LNCaP clone FGC (cell line): ENCODE data around the gene KIF3C.
"Not testable (repeated sequence)": the region's sequence is repeated elsewhere in the genome, so short reads cannot be mapped to it uniquely, and the experiment has no call there.

Experiments
- DNase-seq: peaks from one replicate; pipeline ENCODE4 v3.0.0-alpha.2; 2011; ENCODE audit warnings: low read depth
- H3K4me3 ChIP-seq: 2 replicates; pipeline ENCODE4 v1.5.1; 2011; ENCODE audit warnings: mild to moderate bottlenecking, low read depth, low read length, control low read depth
- TF ChIP-seq, protein P1 (sequence below): IDR thresholded peaks from 2 replicates; pipeline ENCODE4 v1.5.1; 2012; ENCODE audit warnings: mild to moderate bottlenecking; ENCODE audit not compliant: control insufficient read depth, insufficient read depth; ENCODE audit errors: extremely low read depth

The KIF3C gene

DNA sequence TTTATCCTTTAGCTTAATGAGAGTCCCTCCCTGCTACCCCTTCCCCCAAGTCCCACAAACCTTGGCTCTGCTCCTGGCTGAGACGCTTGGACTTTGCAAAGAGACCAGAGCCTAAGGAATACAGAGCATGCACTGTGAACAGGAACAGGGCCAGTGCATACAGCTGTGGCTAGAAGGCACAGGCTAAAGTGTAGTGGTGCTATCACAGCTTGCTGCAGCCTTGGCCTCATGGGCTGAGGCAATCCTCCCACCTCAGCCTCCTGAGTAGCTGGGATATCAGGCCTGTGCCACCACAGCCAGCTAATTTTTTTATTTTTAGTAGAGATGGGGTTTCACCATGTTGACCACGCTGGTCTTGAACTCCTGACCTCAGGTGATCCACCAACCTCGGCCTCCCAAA lies 64.5 kb downstream of the KIF3C start:
- TF ChIP-seq, protein P1, sequence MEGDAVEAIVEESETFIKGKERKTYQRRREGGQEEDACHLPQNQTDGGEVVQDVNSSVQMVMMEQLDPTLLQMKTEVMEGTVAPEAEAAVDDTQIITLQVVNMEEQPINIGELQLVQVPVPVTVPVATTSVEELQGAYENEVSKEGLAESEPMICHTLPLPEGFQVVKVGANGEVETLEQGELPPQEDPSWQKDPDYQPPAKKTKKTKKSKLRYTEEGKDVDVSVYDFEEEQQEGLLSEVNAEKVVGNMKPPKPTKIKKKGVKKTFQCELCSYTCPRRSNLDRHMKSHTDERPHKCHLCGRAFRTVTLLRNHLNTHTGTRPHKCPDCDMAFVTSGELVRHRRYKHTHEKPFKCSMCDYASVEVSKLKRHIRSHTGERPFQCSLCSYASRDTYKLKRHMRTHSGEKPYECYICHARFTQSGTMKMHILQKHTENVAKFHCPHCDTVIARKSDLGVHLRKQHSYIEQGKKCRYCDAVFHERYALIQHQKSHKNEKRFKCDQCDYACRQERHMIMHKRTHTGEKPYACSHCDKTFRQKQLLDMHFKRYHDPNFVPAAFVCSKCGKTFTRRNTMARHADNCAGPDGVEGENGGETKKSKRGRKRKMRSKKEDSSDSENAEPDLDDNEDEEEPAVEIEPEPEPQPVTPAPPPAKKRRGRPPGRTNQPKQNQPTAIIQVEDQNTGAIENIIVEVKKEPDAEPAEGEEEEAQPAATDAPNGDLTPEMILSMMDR = no peak
- DNase-seq = no peak

DNA sequence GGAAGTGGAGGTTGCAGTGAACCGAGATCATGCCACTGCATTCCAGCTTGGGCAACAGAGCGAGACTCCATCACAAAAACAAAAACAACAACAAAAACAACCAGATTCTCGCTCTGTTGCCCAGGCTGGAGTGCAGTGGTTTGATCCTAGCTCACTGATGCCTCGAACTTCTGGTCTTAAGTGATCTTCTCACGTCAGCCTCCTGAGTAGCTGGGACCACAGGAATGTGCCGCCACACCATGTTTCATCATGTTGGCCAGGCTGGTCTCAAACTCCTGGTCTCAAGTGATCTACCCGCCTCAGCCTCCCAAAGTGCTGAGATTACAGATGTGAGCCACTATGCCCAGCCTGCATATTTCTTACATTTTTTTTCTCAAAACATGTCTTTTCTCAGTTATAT lies 64.9 kb downstream of the KIF3C start:
- DNase-seq = not testable (repeated sequence)

More for the DNA sequence above, 64.5 kb downstream of the KIF3C start:
- no peak overlapping the region for H3K4me3 ChIP-seq

DNA sequence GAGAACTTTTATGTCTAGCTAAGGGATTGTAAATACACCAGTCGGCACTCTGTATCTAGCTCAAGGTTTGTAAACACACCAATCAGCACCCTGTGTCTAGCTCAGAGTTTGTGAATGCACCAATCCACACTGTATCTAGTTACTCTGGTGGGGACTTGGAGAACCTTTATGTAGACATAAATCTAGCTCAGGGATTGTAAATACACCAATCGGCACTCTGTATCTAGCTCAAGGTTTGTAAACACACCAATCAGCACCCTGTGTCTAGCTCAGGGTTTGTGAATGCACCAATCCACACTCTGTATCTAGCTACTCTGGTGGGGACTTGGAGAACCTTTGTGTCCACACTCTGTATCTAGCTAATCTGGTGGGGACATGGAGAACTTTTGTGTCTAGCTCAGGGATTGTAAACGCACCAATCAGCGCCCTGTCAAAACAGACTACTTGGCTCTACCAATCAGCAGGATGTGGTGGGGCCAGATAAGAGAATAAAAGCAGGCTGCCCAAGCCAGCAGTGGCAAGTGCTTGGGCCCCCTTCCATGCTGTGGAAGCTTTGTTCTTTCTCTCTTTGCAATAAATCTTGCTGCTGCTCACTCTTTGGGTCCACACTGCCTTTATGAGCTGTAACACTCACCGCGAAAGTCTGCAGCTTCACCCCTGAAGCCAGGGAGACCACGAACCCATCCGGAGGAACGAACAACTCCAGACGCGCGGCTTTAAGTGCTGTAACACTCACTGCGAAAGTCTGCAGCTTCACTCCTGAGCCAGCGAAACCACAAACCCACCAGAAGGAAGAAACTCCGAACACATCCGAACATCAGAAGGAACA lies 66.1 kb downstream of the KIF3C start:
- not testable (repeated sequence) for H3K4me3 ChIP-seq, DNase-seq

More for the DNA sequence above, 64.9 kb downstream of the KIF3C start:
- H3K4me3 ChIP-seq = not testable (repeated sequence)

DNA sequence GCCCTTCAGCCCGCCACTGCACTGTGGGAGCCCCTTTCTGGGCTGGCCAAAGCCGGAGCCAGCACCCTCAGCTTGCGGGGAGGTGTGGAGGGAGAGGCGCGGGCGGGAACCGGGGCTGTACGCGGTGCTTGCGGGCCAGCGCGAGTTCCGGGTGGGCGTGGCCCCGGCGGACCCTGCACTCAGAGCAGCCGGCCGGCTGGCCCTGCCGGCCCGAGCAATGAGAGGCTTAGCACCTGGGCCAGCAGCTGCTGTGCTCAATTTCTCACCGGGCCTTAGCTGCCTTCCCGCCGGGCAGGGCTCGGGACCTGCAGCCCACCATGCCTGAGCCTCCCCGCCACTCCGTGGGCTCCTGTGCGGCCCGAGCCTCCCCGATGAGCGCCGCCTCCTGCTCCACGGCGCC lies 66.9 kb downstream of the KIF3C start:
- DNase-seq, H3K4me3 ChIP-seq: not testable (repeated sequence)

DNA sequence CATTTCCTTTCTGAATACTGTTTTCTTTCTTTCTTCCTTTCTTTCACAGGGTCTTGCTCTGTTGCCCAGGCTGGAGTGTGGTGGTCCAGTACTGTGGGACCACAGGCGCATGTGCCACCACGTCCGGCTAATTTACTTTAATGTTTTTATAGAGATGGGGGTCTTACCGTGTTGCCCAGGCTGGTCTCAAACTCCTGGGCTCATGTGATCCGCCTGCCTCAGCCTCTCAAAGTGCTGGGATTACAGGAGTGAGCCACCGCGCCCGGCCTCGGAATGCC lies 68.7 kb downstream of the KIF3C start:
- DNase-seq, H3K4me3 ChIP-seq: not testable (repeated sequence)

GRCh38 chr2:25912851-25913695 lies 69.2 kb downstream of the KIF3C start:
- no peak for DNase-seq
- H3K4me3 ChIP-seq = no peak overlapping the region
- TF ChIP-seq, protein P1 = no peak

DNA sequence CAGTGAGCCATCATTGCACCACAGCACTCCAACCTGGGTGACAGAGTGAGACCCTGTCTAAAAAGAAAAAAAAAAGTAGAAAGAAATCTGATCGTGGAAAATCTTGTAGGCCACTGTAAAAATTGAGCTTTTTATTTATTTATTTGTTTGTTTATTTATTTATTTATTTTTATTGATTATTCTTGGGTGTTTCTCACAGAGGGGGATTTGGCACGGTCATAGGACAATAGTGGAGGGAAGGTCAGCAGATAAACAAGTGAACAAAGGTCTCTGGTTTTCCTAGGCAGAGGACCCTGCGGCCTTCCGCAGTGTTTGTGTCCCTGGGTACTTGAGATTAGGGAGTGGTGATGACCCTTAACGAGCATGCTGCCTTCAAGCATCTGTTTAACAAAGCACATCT lies 72.7 kb downstream of the KIF3C start:
- H3K4me3 ChIP-seq, DNase-seq: not testable (repeated sequence)

GRCh38 chr2:25905126-25905525 lies 77.2 kb downstream of the KIF3C start:
- H3K4me3 ChIP-seq = no peak overlapping the region
- no peak for DNase-seq
- TF ChIP-seq, protein P1 = no peak

GRCh38 chr2:25903216-25903776 lies 79.0 kb downstream of the KIF3C start:
- no peak overlapping the region for H3K4me3 ChIP-seq
- DNase-seq = no peak
- TF ChIP-seq, protein P1 = no peak
